Lower leg skin (tissue), 4 donors: ENCODE data around the gene GOSR1. TPM values are rescaled to one million over a fixed set of nuclear protein-coding genes. Genes with fewer than 3 reads are reported as not detected.
"Not testable (repeated sequence)": the region's sequence is repeated elsewhere in the genome, so short reads cannot be mapped to it uniquely, and the experiment has no call there.

ENCODE experiments used
- DNase-seq, 2 donors: peaks; one replicate each; pipeline ENCODE4 v3.0.0-alpha.2; 2019; ENCODE audit warnings: low spot score in 2 of 2
- H3K4me3 ChIP-seq: fragments of 200-600 bp; sonication (generic); 2 replicates; pipeline ENCODE4 v1.5.1; 2017; ENCODE audit warnings: mild to moderate bottlenecking, low read depth; ENCODE audit not compliant: poor library complexity, severe bottlenecking
- POLR2A ChIP-seq, 2 donors: fragments of 450-650 bp; IDR thresholded peaks; one replicate each; pipeline ENCODE4 v1.6.1; 2016 to 2017; ENCODE audit warnings: antibody characterized with exemption in 2 of 2, mild to moderate bottlenecking in 1 of 2, moderate library complexity in 1 of 2
- whole genome bisulfite sequencing, 2 donors: methylation state at CpG; one replicate each; pipeline ENCODE4 v1.1.5; 2018; 5-methylcytosine and 5-hydroxymethylcytosine counted together
- intact Hi-C: fragments of 100-400 bp; cut with DNase I; formaldehyde crosslinking; loops from one replicate; pipeline ENCODE4 v1.15.0; 2023; ENCODE audit warnings: low total_unique reads
- total RNA-seq, 4 donors: library from RNA; depleted of rRNA; stranded (reverse); fragments of >200 nt; gene quantifications; one replicate each; pipeline ENCODE4 v1.1.0, GENCODE V29; 2016
- TF ChIP-seq, protein P1 (sequence below), 3 donors: fragments of 450-650 bp; IDR thresholded peaks; one replicate each; pipeline ENCODE4 v1.5.1; 2016; ENCODE audit warnings: antibody characterized with exemption in 3 of 3, mild to moderate bottlenecking in 3 of 3, moderate library complexity in 2 of 3

The GOSR1 gene
- total RNA-seq, 4 donors from 2014 or later = 19.6 to 41.6 (median 35.7) TPM

DNA sequence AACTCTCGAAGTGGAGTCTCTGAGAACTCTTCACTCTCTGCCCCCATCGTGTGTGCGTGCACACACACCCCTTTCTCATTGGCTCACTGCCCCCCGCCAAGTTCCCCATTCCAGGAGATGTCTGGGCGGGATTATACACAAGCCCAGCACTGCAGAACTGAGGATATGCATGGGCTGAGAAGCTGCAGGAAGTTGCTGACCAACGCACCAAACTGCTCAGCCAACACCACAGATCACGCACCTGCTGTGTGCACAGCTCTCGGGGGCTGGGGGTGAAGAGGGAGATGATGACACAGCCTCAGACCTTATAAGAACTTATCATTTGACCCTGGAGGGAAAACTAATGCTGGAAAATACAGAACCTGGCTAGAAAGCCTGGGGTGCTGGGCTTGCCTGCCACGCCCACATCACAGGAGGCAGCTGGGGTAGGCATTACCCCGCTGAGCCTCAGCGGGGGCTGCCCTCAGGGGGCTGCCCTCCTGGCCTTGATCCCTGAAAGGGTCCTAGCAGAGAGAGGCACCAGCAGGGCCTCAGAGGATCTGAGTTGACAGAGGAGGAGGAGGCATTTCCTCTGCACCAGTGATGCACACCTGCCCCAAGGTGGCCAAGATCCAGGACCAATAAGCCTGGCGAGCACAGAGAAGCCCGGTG, 87.3 kb downstream of the GOSR1 start:
- intact Hi-C loops, H3K4me3 ChIP-seq: not testable (repeated sequence)
- DNase-seq = peak in 1 of 2 donors; percentile 74
- WGBS, 2 donors = 34 to 43% methylated on average over 13 of the region's 13 CpGs

DNA sequence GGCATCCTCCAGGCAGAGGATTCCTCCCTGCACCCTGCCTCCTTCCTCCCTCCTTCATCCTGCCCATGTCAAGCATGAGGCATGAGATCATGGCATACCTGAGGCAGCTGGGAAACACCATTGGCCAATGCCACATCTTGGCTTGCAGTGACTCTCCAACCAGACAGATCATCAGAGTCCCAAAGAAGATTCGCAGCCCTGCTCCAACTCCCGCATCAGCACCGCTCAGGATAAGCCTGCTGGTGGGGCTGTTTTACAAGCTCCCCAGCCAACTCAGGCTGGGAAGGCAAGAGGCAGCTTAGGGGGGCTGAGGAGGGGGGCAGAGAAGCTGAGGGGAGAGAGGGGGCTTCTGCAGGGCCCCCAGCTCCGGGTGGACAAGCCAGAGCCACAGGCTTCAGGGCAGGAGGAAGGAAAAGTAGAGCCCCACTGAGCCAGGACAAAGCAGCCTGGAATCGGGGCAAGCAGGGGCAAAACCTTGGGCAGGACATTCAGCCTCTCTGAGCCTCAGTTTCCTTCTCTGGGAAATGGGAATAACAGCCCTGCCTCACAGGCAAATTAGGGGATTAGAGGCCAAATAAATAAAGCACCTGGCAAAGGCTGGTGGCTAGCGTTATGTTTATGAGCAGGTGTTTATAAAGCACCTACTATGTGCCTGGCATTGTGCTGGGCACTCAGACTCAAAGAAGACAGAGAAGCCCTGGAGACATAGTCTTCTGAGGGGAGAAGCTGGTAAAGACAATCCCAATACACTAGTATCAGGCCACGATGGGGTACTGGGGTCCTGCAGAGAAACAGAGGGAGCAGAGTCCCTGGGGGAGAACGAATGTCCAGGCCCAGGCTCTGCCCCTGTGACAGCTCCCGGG, 88.1 kb downstream of the GOSR1 start:
- H3K4me3 ChIP-seq = no peak overlapping the region
- intact Hi-C loops = no loop called here
- no peak for TF ChIP-seq POLR2A (IDR thresholded peaks at IDR 0.05)
- TF ChIP-seq, protein P1, sequence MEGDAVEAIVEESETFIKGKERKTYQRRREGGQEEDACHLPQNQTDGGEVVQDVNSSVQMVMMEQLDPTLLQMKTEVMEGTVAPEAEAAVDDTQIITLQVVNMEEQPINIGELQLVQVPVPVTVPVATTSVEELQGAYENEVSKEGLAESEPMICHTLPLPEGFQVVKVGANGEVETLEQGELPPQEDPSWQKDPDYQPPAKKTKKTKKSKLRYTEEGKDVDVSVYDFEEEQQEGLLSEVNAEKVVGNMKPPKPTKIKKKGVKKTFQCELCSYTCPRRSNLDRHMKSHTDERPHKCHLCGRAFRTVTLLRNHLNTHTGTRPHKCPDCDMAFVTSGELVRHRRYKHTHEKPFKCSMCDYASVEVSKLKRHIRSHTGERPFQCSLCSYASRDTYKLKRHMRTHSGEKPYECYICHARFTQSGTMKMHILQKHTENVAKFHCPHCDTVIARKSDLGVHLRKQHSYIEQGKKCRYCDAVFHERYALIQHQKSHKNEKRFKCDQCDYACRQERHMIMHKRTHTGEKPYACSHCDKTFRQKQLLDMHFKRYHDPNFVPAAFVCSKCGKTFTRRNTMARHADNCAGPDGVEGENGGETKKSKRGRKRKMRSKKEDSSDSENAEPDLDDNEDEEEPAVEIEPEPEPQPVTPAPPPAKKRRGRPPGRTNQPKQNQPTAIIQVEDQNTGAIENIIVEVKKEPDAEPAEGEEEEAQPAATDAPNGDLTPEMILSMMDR (IDR thresholded peaks at IDR 0.05) = no peak
- WGBS, 2 donors = 56% methylated on average over 9 of the region's 9 CpGs
- DNase-seq = peak in 1 of 2 donors; percentile 42

DNA sequence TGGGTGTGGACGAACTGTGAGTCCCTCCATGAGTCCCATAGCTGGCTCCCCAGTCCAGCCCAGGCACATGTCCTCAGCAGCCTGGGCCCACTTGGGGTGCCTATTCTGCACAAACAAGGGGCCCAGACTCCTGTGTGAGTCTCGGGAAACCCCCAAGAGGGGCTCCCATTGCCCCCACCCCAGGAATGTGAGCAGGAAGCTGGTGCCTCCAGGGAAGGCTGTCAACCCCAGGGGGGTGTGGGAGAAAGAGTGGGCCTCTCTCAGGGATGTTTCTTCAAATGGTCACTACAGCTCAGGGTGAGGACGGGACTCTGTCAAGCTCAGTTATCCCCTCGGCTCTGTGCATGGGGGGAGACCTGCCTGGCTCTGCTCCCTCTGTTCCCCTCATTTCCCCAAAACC, 88.9 kb downstream of the GOSR1 start:
- H3K4me3 ChIP-seq, intact Hi-C loops: not testable (repeated sequence)
- 65 to 66% methylated on average over 3 to 4 of the region's 4 CpGs for WGBS, 2 donors
- DNase-seq = peak in 1 of 2 donors; percentile 40

DNA sequence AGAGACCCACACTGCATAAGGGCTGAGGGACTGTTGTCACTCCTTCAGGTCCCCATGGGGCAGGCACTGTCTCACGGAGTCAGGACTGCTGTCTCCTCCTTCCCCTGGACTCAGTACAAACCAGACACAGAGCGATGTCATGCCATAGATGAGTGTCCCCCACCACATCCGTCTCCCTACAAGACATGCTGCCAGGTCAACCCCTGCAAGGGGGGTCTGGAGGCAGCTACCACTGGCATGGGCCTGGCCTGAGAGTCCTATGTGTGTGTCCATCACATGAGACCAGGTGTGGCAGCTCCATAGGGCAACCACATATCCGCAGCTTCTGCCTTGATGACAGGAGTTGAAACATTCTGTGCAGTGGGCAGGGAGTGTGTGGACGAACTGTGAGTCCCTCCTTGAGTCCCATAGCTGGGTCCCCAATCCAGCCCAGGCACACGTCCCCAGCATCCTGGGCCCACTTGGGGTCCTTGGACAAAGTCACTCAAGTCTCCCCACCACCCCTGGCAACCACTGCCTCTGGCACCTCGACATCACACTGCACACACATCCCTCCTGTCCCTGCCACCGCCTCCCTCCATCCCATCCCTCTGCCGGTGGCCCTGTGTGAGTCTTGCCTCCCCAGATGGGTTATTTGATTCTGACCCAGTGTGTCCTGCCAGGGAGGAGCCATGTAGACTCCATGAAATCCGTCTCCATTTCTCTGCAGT, 89.5 kb downstream of the GOSR1 start:
- H3K4me3 ChIP-seq, intact Hi-C loops: not testable (repeated sequence)
- WGBS, 2 donors = 74 to 83% methylated on average over 9 to 10 of the region's 10 CpGs
- DNase-seq = peak in 1 of 2 donors; percentile 73

DNA sequence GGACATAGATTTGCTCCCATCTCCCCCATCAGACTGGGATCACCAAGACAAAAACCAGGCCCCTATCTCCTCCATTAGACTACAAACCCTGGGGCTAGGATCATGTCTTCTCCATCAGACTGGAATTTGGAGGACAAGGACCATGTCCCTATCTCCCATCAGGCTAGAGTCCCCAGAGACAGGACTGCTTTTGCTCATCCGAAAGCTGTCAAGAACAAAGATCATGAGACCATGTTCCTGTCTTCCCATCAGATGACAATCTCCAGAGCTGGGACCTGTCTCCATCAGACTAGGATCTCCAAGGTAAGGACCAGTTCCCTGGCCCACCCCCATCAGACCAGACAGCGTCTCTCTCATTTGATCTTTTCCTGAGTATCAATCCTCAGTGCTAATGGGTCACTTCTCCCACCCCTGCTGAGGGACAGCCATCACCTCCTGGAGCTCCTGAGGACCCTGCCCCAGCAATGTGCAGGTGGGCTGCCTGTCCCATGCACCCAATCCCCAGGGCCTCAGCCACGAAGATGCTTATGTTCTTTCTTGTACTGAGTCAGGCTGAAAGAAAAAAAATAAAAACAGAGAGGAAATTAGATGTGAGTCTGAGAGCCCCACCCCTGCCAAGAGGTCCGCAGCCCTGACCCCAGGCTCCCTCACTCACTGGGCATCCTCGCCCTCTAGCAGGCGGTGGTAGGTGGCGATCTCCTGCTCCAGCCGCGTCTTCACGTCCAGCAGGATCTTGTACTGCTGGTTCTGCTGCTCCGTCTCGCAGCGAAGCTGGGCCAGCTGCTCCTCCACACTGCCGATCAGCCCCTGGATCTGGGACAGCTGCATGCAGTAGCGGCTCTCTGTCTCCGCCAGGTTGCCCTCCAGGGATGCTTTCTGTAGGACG, 90.3 kb downstream of the GOSR1 start:
- intact Hi-C loops = no loop called here
- H3K4me3 ChIP-seq = no peak overlapping the region
- TF ChIP-seq POLR2A (IDR thresholded peaks at IDR 0.05) = no peak
- TF ChIP-seq, protein P1 (IDR thresholded peaks at IDR 0.05) = no peak
- peak in 1 of 2 donors; percentile 62 for DNase-seq
- 70 to 78% methylated on average over 16 to 17 of the region's 17 CpGs for WGBS, 2 donors

DNA sequence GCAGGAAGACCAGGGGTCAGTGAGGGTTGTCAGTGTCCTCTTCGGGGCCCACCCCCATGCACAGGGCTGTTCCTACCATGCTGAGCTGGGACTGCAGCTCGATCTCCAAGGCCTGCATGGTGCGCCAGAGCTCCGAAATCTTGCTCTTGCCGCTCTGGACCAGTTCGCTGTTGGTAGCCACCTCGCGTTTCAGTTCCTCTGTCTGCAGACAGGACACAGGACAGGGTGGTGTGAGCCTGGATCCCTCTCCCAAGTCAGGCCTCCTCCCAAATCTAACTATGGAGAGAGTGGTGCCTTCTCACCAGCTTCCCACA, 90.9 kb downstream of the GOSR1 start:
- TF ChIP-seq POLR2A (IDR thresholded peaks at IDR 0.05) = no peak
- TF ChIP-seq, protein P1 (IDR thresholded peaks at IDR 0.05) = no peak
- no peak overlapping the region for H3K4me3 ChIP-seq
- WGBS, 2 donors = 75 to 89% methylated on average over 8 of the region's 8 CpGs
- intact Hi-C loops = no loop called here
- peak in 1 of 2 donors; percentile 53 for DNase-seq

DNA sequence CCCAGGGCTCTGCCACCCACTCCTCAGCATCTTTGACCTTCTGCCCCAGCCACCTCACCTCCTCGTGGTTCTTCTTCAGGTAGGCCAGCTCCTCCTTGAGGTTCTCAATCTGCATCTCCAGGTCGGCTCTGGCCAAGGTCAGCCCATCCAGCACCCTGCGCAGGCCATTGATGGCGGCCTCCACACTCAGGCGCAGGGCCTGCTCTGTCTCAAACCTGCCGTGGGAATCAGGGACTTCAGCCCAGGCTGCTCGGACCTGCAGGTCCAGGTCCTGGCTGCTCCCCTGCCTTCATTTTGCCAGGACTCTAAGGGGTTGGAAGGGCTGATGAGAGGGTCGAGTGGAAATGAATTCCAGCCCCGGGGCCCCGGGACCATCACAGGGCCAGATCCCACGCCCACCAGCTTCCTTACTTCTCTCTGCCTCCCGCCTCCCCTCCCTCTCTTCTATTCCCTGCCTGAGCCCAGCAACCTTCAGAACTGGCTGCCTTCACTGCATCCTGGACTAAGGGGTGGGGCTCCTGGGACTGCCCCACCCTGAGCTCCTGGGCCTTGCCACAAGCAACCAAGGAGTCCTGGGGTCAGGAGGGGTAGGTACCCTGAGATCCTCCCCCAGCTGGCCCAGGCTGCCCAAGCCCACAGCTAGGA, 92.4 kb downstream of the GOSR1 start:
- intact Hi-C loops, H3K4me3 ChIP-seq: not testable (repeated sequence)
- DNase-seq = peak in 1 of 2 donors; percentile 57
- 74 to 78% methylated on average over 12 of the region's 12 CpGs for WGBS, 2 donors
